HG02678 (cell line): ENCODE results near the gene PPARD.
A peak's percentile ranks its signal among the peaks of the same experiment; 100 is the strongest.
"Not testable (repeated sequence)": the region's sequence is repeated elsewhere in the genome, so short reads cannot be mapped to it uniquely, and the experiment has no call there.

Experiments
- ATAC-seq: cut with Tn5 transposase; IDR thresholded peaks from one replicate; pipeline ENCODE4 v1.9.1; 2021; ENCODE audit warnings: mild to moderate bottlenecking, moderate library complexity; ENCODE audit not compliant: unreplicated experiment

The PPARD gene

GRCh38 chr6:35342258-35343091, at the start of gene PPARD:
TSS of gene PPARD (plus strand) at chr6:35342558. CDS start at chr6:35411088, 68,530 bp downstream.
- ATAC-seq: peak; percentile 97

GRCh38 chr6:35293681-35294080, 48.7 kb upstream of the PPARD start:
- no peak for ATAC-seq

- no peak for ATAC-seq
Measured at GRCh38 chr6:35294308-35294945, 47.9 kb upstream of the PPARD start.

- ATAC-seq: no peak
Measured at GRCh38 chr6:35295036-35295435, 47.3 kb upstream of the PPARD start.

- no peak for ATAC-seq
Measured at GRCh38 chr6:35295521-35296315, 46.6 kb upstream of the PPARD start.

GRCh38 chr6:35296931-35297600, 45.3 kb upstream of the PPARD start:
- no peak for ATAC-seq

GRCh38 chr6:35297601-35298481, 44.5 kb upstream of the PPARD start, which contains the start of gene DEF6:
TSS of gene DEF6 (plus strand) at chr6:35297818. CDS start at chr6:35297857, 39 bp downstream.
- ATAC-seq: peak; percentile 89

GRCh38 chr6:35298625-35299140, 43.7 kb upstream of the PPARD start:
- no peak for ATAC-seq

- no peak for ATAC-seq
Measured at GRCh38 chr6:35299674-35300073, 42.7 kb upstream of the PPARD start.

- no peak for ATAC-seq
Measured at GRCh38 chr6:35300848-35301247, 41.5 kb upstream of the PPARD start.

GRCh38 chr6:35302604-35303241, 39.6 kb upstream of the PPARD start:
- peak; percentile 85 for ATAC-seq

GRCh38 chr6:35304299-35304698, 38.1 kb upstream of the PPARD start:
- no peak for ATAC-seq

- ATAC-seq: no peak
Measured at GRCh38 chr6:35305117-35305516, 37.2 kb upstream of the PPARD start.

GRCh38 chr6:35307138-35307537, 35.2 kb upstream of the PPARD start:
- not testable (repeated sequence) for ATAC-seq

GRCh38 chr6:35308543-35308942, 33.8 kb upstream of the PPARD start:
- ATAC-seq: not testable (repeated sequence)

GRCh38 chr6:35309611-35310264, 32.6 kb upstream of the PPARD start:
- ATAC-seq: no peak

GRCh38 chr6:35310265-35310831, 32.0 kb upstream of the PPARD start:
- ATAC-seq: no peak

- no peak for ATAC-seq
Measured at GRCh38 chr6:35311390-35312075, 30.8 kb upstream of the PPARD start.
